GM18907 (cell line): ENCODE results near the gene TTR.

Experiments
- ATAC-seq: cut with Tn5 transposase; IDR thresholded peaks from one replicate; pipeline ENCODE4 v1.9.1; 2021; ENCODE audit warnings: mild to moderate bottlenecking, moderate library complexity; ENCODE audit not compliant: unreplicated experiment

Gene TTR

GRCh38 chr18:31591628-31592027, at the start of gene TTR:
TSS of gene TTR (plus strand) at chr18:31591877. CDS start at chr18:31591903, 26 bp downstream.
- ATAC-seq = no peak

DNA sequence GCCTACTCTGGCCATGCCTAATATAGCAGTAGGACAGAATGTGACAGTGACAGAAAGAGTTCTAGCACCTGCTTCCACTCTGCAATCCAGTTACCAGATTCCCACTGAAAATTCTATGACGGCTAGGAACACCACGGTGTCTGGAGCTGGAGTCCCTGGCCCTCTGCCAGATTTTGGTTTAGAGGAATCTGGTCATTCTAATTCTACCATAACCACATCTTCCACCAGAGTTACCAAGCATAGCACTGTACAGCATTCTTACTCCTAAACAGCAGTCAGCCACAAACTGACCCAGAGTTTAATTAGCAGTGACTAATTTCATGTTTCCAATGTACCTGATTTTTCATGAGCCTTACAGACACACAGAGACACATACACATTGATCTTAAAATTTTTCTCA, 45.2 kb upstream of the TTR start:
- ATAC-seq = no peak

GRCh38 chr18:31548853-31549252, 42.8 kb upstream of the TTR start:
- no peak for ATAC-seq

DNA sequence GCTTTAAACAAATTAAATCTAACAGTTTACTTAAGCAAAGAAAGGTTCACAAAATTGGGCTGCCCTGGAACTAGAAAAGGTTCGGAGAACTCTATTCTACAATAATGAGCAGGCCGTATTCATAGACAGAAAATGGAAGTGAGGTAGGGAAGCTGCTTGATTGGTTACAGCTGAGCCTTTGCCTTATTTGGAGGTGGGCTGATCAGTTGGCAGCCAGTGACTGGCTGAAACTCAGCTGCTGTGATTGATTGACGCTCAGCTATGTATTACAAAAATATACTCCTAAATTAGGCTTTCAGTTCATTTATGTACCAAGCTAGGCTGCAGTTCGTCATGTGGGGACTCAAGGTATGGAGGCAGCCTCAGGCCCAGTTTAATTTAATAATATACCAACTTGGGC, 42.3 kb upstream of the TTR start:
- no peak for ATAC-seq

GRCh38 chr18:31551883-31552282, 39.8 kb upstream of the TTR start:
- no peak for ATAC-seq

- no peak for ATAC-seq
Measured at GRCh38 chr18:31553800-31554199, 37.9 kb upstream of the TTR start.

DNA sequence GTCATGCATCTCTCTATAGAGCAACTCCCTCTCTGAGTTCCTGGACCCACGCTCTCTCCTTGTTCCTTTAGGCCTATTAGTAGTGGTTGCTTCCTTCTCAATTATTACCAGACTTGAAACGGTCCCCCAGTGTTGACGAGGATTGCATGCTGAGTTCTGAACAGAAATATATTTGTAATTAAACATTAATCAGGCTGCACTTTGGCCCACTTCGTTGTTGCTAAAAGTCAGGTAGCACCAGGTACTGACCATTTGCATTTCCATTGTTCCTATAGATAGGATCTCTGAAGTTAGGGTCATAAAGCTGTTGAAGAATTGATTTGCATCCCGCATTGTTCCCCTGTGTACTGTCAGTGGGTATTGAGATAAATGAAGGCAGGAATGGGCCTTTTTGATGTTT, 36.9 kb upstream of the TTR start:
- no peak for ATAC-seq

DNA sequence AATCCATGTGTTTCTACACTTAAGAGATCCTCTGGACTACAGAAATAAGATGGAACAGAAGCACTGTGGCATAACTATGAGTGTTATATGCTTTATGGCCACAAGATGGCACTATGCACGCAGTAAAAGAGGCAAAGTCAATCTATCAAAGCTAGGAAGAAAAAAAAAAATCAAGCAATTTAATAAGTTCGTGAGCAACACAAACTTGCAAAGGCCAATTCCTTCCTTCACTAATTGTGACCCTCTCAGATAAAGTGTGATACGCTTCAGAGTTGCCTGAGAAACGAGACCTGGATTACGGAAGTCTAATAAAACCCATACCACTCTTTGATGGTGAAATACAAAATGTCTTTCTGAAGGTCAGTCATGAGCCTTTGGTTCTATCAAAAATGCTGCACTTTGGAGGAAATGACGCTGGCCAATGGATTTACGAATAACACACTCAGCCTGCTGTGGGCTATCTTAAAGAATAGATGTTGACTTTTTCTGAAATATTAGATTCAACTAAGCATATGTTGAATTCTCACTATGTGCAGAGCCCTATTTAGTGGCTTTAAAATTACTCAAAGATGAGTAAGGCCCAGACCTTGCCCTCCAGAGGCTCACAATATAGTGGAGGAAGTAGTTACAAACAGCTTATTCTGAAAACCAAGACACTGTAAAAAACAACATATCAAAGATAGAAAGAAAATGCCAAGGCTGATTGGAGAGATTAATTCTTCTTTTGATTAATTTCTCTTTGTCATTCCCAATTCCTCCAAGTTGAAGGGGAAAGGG, 35.5 kb upstream of the TTR start:
- ATAC-seq = peak; percentile 78

GRCh38 chr18:31557446-31557845, 34.2 kb upstream of the TTR start:
- ATAC-seq = no peak

DNA sequence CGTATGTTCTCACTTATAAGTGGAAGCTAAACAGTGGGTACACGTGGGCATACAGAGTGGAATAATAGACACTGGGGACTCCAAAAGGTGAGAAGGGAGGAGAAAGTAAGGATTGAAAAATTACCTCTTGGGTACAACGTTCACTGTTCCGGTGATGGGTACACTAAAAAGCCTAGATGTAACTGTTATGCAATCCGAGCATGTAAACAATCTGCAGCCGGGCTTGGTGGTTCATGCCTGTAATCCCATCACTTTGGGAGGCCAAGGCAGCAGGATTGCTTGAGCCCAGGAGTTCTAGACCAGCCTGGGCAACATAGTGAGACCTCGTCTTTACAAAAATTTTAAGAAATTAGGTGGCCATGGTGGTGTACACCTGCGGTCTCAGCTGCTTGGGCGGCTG, 33.1 kb upstream of the TTR start:
- no peak for ATAC-seq

GRCh38 chr18:31562726-31563125, 29.0 kb upstream of the TTR start:
- ATAC-seq = no peak

DNA sequence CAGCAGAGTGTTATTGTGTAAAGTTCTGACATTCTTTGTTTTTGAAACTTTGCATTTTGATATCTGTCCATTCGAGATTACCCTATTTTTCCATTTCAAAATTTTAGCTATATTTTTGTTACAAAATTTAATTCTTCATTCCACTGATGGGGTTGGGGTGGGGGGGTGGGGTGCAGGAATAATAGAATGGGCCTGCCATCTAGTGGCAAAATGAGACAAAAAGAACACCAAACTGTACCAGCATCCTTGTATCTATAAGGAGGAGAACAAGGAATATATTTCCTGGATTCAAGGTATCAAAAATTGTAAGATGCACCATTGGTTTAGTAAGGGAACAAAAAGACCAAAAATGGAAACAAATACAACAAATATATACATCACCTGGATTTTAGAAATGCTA, 27.9 kb upstream of the TTR start:
- ATAC-seq = no peak

- no peak for ATAC-seq
Measured at GRCh38 chr18:31565345-31565744, 26.3 kb upstream of the TTR start.

- no peak for ATAC-seq
Measured at GRCh38 chr18:31565782-31566512, 25.7 kb upstream of the TTR start.

DNA sequence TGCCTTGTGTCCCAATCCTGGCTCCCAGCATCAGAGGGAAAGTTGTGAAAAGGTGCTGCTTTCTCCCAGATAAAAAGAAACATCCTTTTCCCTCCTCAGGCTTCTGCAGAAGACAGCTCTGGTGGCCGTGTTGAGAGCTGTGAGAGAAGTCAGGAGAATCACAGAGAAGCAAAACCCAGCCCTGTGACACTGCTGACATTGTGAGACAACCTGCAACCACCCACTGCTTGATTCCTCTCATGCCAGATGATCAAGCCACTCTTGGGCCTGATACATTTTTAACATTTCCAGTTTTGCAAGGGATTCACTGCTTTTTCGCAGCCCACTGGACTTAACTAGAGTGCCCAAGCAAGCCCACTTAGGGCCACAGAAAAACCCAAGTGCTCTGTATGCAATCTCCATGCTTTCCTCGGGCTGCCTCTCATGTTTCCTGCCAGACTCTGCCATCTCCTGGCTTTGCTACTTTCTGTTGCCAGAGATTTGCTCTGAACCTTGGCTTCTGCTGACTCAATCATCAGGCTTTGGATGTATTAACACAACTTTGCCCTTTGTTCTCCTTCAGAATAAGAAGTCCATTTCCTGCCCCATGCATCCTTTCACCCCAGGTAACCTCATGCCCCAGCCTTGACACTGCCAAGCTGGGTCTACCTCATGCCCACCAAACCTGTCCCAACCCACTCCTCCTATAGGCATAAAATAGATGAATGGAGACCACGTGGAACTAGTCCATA, 24.9 kb upstream of the TTR start:
- ATAC-seq = no peak

DNA sequence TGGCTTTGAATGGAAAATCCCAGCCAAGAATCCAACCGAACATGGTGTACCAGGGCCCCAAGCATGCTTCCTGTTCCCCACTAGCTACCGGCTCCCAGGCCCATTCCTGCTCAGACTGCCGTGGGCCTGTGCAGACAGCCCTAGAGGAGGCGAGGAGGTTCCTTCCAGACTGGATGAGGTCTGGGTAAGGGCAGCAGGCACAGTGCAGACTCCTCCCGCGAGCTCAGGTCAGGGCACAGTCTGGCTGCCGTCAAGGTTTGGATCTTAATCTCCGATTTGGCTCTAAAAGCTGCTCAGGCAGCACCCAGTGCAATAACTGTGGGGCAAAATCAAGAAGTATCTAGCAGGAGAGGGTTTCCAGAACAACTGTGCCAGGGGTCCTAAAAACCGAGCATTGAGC, 19.3 kb upstream of the TTR start:
- no peak for ATAC-seq

- no peak for ATAC-seq
Measured at GRCh38 chr18:31573051-31573450, 18.6 kb upstream of the TTR start.

DNA sequence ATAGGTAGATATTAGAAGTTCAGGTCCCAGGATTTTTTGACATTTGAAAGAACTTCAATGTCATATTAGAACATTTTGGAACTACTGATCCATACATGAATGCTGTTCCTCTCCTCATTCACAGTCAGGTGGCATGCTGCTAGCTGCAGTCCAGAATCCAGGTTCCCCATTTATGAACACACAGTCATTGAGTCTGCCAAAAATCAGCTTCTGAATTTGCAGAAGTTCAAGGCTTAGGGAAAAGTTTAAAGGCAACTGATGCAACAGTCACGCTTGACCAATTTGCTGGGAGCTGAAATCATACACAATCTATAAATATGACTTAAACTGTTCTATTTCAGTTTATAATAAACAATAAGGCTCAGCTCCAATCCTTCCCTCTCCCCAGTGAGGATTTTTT, 17.3 kb upstream of the TTR start:
- ATAC-seq = no peak

GRCh38 chr18:31575515-31576257, 16.0 kb upstream of the TTR start:
- no peak for ATAC-seq

DNA sequence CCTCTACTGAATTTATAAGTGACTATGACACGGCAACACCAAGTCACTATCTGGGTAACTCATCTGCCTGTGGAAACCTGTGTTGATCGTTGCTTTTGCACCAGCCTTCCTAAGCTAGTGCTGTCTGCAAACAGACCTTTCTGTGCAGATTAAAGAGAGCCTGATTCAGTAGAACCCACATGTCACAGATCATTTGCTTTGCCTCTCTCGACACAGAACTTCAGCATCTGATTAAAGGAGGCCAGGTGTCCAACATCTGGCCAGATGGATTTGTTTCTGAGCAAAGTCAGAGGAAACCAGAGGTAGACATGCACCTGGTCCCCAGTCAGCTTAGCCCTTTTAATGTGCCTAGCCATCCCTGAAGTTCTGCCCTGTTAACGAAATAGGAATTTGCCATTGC, 15.0 kb upstream of the TTR start:
- ATAC-seq = peak; percentile 67

GRCh38 chr18:31577195-31577594, 14.5 kb upstream of the TTR start:
- ATAC-seq = peak; percentile 27
